Sciatic nerve (tissue), 2 donors: ENCODE data around the gene SOX11. TPM values are rescaled to one million over a fixed set of nuclear protein-coding genes. Genes with fewer than 3 reads are reported as not detected.

Experiments used
- ATAC-seq: fragments of 200-7000 bp; cut with Tn5 transposase; one replicate; pipeline ENCODE4 v1.9.1; 2020; ENCODE audit warnings: mild to moderate bottlenecking, moderate library complexity
- DNase-seq: peaks from one replicate; pipeline ENCODE4 v3.0.0-alpha.2; 2020; ENCODE audit warnings: low spot score
- intact Hi-C: fragments of 100-400 bp; cut with DNase I; formaldehyde crosslinking; loops from one replicate; pipeline ENCODE4 v1.14.2; 2022
- total RNA-seq: library from RNA; stranded (reverse); fragmentation: NEBNext Ultra II Directional; extraction: Animal tissue kit (Norgen Biotek cat#: 25700); gene quantifications from one replicate; pipeline ENCODE4 v1.2.1, GENCODE V29; 2021
- donor health status: DM: no; HTN: no; CAD: no.
- donor health status: DM: no; HTN: no; CAD: no.

The SOX11 gene
- total RNA-seq, 1 donor from 2014 or later: not detected

DNA sequence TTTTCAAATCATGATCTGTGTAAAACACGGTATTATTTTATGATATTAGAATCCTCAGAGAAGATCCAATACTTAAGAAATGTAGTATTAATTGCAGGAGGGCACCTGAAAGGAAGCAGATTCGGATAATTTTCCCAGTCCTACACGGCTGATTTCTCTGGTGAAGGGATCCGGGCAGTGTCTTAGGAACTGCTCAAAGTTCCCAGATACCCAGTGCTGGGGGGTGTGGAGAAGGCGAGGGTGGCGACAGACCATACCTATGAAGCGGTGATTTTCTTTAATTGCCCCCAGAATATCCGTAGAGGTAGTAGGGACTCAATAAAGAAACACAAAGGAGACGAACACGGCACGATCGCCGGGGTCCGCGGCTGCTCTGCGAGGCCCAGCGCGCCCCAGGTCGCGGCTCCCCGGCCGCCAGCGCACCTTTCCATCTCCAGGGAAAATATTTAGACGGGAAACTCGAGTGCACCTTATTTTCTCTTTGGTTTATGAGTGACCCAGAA, 1.4 kb upstream of the SOX11 start:
- intact Hi-C loops: no loop called here
- DNase-seq: no peak
- ATAC-seq: no peak

DNA sequence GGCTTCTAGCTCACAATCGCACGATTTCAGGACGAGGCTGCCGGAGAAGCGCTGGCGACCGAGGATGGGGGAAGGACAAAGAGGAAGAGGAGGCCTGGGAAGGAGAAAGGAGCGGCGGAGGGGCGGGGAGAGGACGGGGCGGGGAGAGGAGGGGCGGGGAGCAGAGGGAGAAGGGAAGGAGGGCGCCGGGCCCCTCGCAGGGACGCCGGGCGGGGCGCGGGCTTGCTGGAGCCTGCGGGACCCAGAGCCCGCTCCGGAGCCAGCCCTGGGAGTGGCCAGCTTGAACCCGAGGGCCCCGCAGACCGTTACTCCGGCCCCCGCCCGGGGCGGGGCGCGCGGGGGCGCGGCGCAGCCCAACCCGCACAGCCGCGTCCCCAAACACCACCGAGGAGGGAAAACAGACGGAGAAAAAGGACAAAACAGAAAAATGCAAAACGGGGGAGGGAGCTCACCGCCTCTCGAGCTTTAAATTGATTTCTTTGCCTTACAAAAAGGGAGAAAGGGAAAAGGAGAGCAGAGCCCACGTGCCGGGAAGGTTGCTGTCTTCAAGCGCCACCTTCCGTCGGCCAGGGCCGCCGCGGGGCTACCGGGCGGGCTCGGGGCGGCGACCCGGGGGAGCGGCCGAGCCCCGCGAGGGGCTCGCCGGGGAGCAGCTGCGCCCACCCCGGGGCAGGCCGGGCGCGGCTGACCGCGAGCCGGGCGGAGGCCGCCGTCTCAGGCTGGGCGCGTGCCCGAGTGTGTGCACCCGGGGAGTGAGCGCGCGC, 781 bp upstream of the SOX11 start:
- intact Hi-C loops: no loop called here
- no peak for DNase-seq
- no peak for ATAC-seq

DNA sequence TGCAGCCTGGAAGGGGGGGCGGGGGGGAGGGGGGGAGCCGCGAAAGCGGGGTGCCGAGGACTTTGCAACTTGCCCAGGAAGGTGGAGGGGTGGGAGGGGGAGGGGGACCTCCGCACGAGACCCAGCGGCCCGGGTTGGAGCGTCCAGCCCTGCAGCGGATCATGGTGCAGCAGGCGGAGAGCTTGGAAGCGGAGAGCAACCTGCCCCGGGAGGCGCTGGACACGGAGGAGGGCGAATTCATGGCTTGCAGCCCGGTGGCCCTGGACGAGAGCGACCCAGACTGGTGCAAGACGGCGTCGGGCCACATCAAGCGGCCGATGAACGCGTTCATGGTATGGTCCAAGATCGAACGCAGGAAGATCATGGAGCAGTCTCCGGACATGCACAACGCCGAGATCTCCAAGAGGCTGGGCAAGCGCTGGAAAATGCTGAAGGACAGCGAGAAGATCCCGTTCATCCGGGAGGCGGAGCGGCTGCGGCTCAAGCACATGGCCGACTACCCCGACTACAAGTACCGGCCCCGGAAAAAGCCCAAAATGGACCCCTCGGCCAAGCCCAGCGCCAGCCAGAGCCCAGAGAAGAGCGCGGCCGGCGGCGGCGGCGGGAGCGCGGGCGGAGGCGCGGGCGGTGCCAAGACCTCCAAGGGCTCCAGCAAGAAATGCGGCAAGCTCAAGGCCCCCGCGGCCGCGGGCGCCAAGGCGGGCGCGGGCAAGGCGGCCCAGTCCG, 540 bp downstream of the SOX11 start:
- no peak for DNase-seq
- intact Hi-C loops: no loop called here
- no peak for ATAC-seq

DNA sequence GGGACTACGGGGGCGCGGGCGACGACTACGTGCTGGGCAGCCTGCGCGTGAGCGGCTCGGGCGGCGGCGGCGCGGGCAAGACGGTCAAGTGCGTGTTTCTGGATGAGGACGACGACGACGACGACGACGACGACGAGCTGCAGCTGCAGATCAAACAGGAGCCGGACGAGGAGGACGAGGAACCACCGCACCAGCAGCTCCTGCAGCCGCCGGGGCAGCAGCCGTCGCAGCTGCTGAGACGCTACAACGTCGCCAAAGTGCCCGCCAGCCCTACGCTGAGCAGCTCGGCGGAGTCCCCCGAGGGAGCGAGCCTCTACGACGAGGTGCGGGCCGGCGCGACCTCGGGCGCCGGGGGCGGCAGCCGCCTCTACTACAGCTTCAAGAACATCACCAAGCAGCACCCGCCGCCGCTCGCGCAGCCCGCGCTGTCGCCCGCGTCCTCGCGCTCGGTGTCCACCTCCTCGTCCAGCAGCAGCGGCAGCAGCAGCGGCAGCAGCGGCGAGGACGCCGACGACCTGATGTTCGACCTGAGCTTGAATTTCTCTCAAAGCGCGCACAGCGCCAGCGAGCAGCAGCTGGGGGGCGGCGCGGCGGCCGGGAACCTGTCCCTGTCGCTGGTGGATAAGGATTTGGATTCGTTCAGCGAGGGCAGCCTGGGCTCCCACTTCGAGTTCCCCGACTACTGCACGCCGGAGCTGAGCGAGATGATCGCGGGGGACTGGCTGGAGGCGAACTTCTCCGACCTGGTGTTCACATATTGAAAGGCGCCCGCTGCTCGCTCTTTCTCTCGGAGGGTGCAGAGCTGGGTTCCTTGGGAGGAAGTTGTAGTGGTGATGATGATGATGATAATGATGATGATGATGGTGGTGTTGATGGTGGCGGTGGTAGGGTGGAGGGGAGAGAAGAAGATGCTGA, 1.4 kb downstream of the SOX11 start:
- DNase-seq (no peak), ATAC-seq (no peak)
- intact Hi-C loops: loop anchor here (2.0 kb wide), 1 partner anchor 295 kb away; no protein-coding TSS in a partner anchor

DNA sequence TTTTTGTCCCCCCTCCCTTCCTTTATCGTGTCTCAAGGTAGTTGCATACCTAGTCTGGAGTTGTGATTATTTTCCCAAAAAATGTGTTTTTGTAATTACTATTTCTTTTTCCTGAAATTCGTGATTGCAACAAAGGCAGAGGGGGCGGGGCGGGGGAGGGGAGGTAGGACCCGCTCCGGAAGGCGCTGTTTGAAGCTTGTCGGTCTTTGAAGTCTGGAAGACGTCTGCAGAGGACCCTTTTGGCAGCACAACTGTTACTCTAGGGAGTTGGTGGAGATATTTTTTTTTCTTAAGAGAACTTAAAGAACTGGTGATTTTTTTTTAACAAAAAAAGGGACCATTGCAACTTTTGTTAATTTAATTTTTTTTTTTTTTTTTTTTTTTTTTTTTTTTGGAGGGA, 2.1 kb downstream of the SOX11 start:
- intact Hi-C loops: loop anchor here (2.0 kb wide), 1 partner anchor 294 kb away; no protein-coding TSS in a partner anchor
- no peak for DNase-seq
- ATAC-seq: no peak

DNA sequence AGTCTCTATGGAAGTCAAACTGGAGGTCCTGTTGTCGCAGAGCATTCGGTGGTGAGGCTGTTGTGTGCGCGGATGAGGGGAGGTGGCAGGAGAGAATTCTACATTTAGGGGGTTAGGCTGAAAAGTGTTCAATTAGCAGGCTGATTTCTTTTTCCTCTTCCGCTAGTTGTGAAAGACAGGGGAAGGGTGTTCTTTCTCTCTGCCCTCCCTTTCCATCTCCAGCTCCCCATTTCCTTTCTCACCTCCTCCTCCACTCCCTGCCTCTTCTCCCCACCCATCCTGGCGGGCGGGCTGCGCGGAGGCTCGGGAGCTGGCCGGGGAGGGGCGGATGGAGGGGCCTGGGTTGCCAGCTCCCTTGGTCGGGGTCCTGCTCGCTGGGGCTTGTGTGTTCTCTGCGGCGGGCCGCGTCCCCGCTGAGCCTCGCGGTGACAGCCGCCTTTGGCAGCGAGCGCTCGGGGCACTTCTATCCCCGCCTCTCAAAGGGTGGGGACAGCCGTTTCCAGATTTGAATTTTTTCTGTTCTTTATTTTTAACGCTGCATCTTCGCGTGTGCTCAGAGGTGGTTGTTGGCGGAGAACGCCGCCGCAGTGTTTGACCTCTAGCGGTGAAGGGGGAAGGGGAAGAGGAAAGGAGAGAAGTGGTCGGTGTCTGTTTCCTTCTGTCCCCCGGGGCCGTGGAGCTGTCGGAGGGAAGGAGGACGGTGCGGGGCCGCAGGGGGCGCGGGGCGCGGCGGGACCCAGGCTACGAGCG, 3.6 kb downstream of the SOX11 start:
- no peak for ATAC-seq
- intact Hi-C loops: loop anchor here (2.0 kb wide), 1 partner anchor 293 kb away; no protein-coding TSS in a partner anchor

DNA sequence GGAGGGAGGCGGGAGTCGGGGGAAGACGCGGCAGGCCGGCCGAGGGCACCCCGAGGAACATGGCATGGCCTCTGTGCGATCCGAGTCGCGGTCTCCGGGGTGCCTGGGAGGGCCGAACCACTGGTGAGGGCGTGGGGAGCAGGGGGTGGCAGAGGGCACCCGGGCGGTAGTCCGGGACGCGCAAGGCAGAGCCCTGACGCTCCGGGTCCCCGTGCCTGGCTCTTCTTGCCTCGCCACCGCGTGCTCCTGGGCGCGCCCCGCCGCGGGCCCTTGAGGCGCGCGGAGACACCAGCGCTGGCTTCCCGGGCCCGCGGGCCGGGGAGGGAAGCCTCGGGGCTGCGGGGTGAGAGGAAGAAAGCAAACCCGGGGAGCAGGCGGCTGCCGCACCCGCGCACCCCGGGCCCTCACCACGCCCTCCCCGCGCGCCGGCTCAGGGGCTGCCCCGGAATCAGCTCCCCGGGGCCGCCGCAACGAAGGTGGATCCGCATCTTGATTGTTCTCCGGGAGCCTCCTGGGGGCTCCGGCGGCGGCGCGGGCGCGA, 4.3 kb downstream of the SOX11 start:
- no peak for ATAC-seq
- no peak for DNase-seq
- intact Hi-C loops: no loop called here

More for the DNA sequence above, 3.6 kb downstream of the SOX11 start:
- no peak for DNase-seq

DNA sequence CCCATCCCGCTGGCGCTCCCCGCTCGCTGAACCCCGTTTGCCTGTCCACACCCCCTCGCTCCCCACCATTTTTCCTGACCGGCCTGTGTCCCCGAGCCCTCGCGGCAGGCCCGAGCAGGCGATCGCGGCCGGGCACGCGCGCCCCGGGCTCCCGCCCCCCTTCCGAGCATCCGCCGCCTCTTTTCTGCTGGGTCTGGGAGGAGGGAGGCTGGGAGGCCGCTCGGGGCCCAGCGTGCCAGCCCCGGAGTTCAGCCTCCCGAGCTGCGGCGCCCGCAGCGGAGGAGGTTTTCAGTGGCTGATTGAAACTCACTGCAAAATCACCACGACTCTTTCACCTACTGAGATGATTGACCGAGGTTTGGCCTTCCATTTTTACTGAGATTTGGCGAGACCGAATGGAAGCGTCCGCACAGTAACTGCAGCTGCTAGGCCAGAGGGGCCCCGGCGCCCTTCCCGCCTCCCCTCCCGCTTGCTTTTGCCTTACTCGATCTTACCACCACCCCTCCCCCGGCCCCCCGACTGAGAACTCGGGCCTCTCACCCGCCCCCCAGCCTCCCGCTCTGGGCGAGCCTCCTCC, 4.8 kb downstream of the SOX11 start:
- DNase-seq (no peak), ATAC-seq (no peak)
- intact Hi-C loops: no loop called here

DNA sequence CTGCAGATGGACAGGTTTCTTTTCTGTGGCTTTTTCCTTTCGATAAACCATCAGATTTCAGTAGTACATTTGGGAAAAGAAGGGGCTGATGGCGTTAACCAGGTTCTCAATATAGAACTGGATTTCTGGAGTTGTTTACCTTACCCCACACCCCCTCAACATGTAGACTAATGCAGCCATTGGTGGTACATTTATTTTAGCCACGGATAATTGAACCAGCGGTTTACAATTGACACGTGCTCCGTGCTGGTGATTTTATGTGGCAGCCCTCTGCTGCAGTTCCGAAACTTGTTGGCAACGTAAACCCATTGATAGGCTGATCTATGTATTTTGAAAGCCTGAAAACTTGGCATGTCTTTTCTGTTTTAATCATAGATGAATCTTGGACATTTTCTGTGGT, 5.4 kb downstream of the SOX11 start:
- no peak for ATAC-seq
- DNase-seq: no peak
- intact Hi-C loops: no loop called here

DNA sequence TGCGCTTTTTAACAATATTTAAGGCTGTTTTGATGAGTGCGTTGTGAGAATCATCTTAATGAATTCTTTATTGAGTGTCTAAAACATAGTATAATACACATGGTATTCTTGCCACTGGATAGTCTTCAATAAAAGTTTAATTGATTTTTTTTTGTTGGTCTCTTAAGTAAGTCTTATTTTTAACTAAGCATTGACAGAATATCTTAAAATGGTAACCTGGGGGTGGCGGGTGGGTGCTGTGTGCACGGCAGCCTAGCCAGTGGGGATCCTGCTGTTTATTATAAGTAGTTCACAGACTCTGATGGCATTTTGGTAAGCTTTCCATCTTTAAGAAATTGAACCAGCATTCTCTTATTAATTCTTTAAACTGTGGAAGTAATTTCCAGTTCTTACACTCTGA, 6.0 kb downstream of the SOX11 start:
- DNase-seq (no peak), ATAC-seq (no peak)
- intact Hi-C loops: no loop called here

DNA sequence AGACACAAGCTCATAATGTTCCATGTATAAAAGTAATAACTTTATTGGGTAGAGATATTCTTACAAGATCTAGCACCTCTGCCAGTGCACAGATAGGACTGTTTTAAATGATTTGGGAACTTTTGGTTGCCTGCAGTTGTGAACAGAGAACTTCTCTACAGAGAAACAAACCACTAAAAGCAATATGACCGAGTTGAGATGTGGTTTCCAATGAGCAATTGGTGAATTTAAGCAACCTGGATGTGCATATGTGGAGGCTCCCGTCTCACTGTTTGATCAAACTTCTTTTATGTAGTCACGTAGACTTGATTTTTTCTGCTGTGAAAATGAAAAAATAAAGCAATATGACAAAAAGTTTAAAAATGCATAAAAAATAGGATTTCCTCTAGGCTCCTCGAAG, 7.8 kb downstream of the SOX11 start:
- ATAC-seq (no peak), DNase-seq (no peak)
- intact Hi-C loops: no loop called here

DNA sequence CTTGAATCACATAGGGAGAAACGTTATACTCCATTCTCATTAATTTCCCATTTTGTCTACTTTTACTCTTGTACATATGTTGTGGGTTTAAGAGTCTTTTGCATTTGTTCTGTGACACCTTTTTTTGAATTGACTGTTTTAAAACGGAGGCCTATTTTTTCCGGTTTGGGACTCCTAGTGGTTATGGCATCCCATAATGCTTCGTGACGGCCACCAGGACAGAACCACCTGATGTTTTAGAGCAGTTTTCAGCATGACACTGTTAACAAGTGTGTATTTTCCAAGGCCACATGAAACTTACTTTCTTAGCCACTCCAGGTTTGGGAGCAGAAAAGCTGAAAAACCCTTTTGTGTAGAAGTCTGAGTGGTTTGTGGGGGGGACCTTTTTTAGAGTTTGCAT, 8.4 kb downstream of the SOX11 start:
- DNase-seq: no peak
- intact Hi-C loops: no loop called here
- no peak for ATAC-seq

DNA sequence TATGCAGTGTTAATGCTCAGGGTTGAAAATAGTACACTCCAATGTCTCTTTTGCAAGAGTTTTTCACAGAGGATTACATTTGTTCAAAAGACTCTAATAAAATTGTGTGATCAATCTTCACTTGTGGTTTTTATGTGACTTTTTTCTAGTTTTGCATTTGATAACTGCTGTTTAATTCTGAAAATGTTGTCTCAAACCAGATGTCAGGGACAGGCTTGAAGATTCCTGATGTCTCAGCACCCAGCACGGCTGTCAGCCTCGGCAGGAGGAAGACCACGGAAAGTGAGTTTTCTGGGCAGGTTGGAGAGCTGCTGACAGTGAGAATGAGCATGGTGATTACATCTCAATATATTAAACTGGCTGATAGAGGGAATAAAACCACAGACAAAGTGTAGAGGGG, 9.1 kb downstream of the SOX11 start:
- intact Hi-C loops: no loop called here
- ATAC-seq: no peak
- no peak for DNase-seq

DNA sequence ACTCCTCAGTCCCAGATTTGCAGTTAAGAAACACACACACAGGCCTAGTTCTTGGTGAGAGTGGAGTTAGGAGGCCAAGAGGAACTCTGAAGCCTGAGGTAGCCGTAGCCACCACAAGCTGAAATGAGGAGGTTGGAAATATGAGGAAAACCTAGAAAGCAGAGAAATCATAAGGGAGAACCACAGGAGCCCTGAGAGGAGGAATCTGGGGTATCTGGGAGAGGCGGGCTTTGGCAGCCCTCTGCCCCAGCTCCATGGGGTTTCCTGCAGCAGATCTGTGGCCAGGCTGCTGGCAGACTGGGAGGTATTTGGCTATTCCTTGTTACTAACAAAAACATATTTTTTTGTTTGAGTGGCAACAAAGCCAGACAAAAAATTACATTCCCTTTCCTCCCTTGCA, 11.0 kb downstream of the SOX11 start:
- DNase-seq (no peak), ATAC-seq (no peak)
- intact Hi-C loops: no loop called here

DNA sequence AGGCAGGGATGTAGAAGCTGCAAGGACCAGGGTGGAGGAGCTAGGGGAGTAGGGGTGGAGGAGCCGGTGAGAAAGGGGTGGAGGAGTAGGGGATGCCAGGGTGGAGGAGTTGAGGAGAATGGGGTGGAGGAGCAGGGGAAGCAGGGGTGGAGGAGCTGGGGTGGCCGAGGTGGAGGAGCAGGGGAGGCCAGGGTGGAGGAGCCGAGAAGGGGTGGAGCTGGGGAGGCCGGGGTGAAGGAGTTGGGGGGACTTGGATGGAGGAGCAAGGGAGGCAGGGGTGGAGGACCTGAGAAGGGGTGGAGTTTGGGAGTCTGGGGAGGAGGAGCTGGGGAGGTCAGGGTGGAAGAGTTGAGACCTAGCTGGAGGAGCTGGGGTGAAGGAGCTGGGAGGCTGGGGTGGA, 13.3 kb downstream of the SOX11 start:
- no peak for ATAC-seq
- DNase-seq: no peak
- intact Hi-C loops: no loop called here

DNA sequence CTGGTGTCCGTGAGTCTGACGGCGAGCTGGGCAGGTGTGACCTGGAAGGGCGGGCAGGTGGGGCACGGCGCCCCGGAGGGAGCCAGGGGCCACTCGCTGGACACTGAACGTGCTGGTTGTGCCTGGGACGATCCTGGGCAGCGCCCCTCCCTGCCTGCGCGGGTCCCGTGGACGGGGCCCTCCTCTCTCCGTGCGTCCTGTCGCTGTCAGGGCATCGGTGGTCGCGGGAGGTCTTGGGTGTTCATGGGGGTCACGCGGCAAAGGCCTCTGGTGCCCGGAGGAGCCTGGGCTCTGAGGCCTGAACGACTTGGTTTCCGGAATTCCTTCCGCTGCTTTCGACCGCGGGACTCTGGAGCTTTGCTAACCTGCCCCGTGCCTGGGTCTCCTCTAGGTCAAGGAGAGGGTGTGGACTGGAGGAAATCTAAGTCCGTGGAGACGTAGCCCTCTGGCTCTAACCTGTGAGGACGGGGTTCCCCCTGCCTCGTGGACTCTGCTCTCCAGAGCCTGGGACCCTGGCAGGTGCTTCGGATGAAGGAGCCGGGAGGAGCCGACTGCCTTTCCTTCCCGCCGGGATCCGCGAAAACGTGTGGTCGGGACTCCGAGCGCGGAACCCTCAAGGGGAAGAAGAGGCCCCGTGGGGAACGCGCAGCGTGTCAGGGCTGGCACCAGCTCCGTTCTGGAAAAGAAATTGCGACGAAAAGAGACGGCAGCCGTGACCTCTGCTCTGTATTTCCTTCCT, 14.7 kb downstream of the SOX11 start:
- no peak for DNase-seq
- intact Hi-C loops: no loop called here
- no peak for ATAC-seq

DNA sequence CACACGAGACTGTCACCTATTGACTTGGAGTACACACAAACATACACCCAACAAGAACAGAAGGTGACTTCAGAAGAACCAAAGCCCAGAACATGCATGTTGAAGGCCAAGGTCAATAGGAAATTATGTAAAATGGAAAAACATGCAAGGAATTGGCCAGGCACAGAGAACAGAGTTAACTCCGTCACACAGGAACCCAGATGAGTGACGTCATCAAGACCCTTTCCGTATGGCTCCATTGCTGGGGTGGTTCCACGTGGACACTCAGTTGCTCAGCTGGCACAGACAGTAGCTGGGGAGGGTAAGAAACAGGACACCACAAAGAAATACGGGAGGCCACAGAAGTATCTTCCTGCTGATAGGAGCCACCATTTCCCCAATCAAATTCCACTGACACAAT, 18.4 kb downstream of the SOX11 start:
- ATAC-seq (no peak), DNase-seq (no peak)
- intact Hi-C loops: no loop called here
